ENCODE measurements around the gene KRT79. TPM values are rescaled to one million over a fixed set of nuclear protein-coding genes. Genes with fewer than 3 reads are reported as not detected.

The KRT79 gene
- total and polyA plus RNA-seq, 2 of the 8 experiments (the other 6 are each of a cell fraction or from before 2014, with no cell fraction given), result not detected

DNA sequence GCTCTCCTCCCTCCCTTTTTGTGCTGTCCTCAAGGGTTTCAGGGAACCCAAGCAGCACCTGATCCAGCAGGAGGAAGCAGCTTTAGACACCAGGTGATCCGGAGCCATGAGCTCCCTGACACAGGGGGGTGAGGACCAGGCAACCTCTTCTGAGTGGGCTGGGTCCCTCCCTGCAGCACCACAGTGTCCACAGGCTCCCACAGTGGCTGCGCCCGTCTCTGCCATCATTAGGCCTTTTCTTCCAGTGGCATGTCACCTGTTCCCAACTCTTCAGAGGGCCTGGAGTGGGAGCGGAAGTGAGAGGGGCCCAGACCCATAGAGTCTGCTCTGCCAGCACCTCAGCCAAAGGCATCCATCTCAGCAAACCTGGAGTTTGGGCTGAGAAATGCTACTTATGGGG, 56.5 kb downstream of the KRT79 start:
- CTCF ChIA-PET (ENCODE audit: partially characterized antibody), result interaction anchor here (0.8 to 3.5 kb wide), 8 partner anchors 10 to 167 kb away, joined by 3 to 14 read pairs (median 5); no protein-coding TSS in a partner anchor
- H3K27me3 ChIP-seq (replicated peaks in 1 of 4; ENCODE audit: control insufficient read depth in 3 of 4, extremely low read depth in 1 of 4, insufficient read depth in 3 of 4, low read length in 3 of 4), result no peaks in the 10 kb centered on the region
- no peak for FAIRE-seq

More for the DNA sequence above, 56.5 kb downstream of the KRT79 start:
- WGBS, 2 experiments (ENCODE audit: extremely low coverage in 1 of 2, insufficient coverage in 1 of 2, insufficient read length in 1 of 2, insufficient replicate concordance in 2 of 2, low coverage in 1 of 2, low lambda C conversion rate in 2 of 2, missing lambda C conversion rate in 1 of 2), result 91% methylated on average over 4 of the region's 4 CpGs; no CpG with 5 or more reads in 1 of the 2 experiments
- Histone ChIP-seq H3K56ac (replicated peaks; ENCODE audit: insufficient read length, low read depth, low read length) (no peak overlapping the region), H3K23ac (ENCODE audit: insufficient read length) (no peak overlapping the region), H2BK15ac (ENCODE audit: low read length) (no peak overlapping the region), H3K9me3 (ENCODE audit: insufficient read depth in 2 of 2, low read depth in 1 of 2, low read length in 1 of 2) (no peaks in the 10 kb centered on the region), H3K9ac (replicated peaks in 1 of 4; ENCODE audit: extremely low read depth in 1 of 4, low read depth in 3 of 4, low read length in 3 of 4) (no peak overlapping the region), H3K36me3 (ENCODE audit: control insufficient read depth in 2 of 4, insufficient read depth in 4 of 4, low read length in 3 of 4) (no peaks in the 10 kb centered on the region), H4K5ac (ENCODE audit: insufficient read length, low read depth, low read length) (no peak overlapping the region), H2AFZ (ENCODE audit: low read length) (no peak overlapping the region), H3K18ac (ENCODE audit: extremely low read depth, low read length) (no peak overlapping the region), H3K79me1 (ENCODE audit: low read depth, low read length) (no peaks in the 10 kb centered on the region), H3K23me2 (ENCODE audit: low read depth, low read length) (no peaks in the 10 kb centered on the region), H4K8ac (ENCODE audit: extremely low read depth, insufficient read depth, low read length) (no peak overlapping the region), H3K4me2 (ENCODE audit: insufficient read depth in 1 of 2, low read depth in 2 of 2, low read length in 2 of 2) (no peak overlapping the region), H3K4me3 (ENCODE audit: extremely low read depth in 1 of 4, insufficient read depth in 2 of 4, low read depth in 3 of 4, low read length in 4 of 4) (no peak overlapping the region), H2BK12ac (ENCODE audit: low read depth, low read length) (no peak overlapping the region), H3K4me1 (replicated peaks in 1 of 4; ENCODE audit: control insufficient read depth in 3 of 4, insufficient read depth in 4 of 4, low read length in 3 of 4) (no peaks in the 10 kb centered on the region), H4K20me1 (replicated peaks in 1 of 2; ENCODE audit: control insufficient read depth in 1 of 2, insufficient read depth in 2 of 2, low read length in 2 of 2) (no peaks in the 10 kb centered on the region), H3K27ac (ENCODE audit: low read depth, low read length) (no peak overlapping the region), H2BK5ac (ENCODE audit: low read depth, low read length) (no peak overlapping the region), H2BK20ac (ENCODE audit: low read length) (no peak overlapping the region), H3K79me2 (ENCODE audit: control insufficient read depth in 1 of 2, insufficient read depth in 2 of 2, low read length in 2 of 2) (no peaks in the 10 kb centered on the region), H4K91ac (replicated peaks; ENCODE audit: insufficient read length, low read length) (no peak overlapping the region), H2AK5ac (ENCODE audit: low read depth, low read length) (no peak overlapping the region), H3K4ac (replicated peaks; ENCODE audit: insufficient read length, low read depth, low read length) (no peak overlapping the region), H3K14ac (ENCODE audit: insufficient read length) (no peak overlapping the region), H2BK120ac (replicated peaks; ENCODE audit: low read depth, low read length) (no peak overlapping the region)
- POLR2A ChIA-PET (ENCODE audit: partially characterized antibody), result interaction anchor here (0.7 kb wide), 1 partner anchor 18 kb away, joined by 3 read pairs; no protein-coding TSS in a partner anchor
- TF ChIP-seq MAFK (IDR thresholded peaks at IDR 0.05; ENCODE audit: low read depth, low read length), result no peak
- no peak for DNase-seq (ENCODE audit: low read depth in 1 of 2, low spot score in 2 of 2)

Measured in H1 (cell line).